ENCODE results near the gene MYLK3.
"Not testable (repeated sequence)": the region's sequence is repeated elsewhere in the genome, so short reads cannot be mapped to it uniquely, and the experiment has no call there.

Gene MYLK3

GRCh38 chr16:46689365-46690280 lies 58.5 kb downstream of the MYLK3 start, which contains the start of gene ORC6:
ORC6 (plus strand) TSS chr16:46689659; CDS start chr16:46689706, 47 bp downstream.
- DNase-seq (ENCODE audit: low read depth): peak; percentile 94

- DNase-seq (ENCODE audit: low read depth): peak; percentile 99
These were observed 59.3 kb downstream of the MYLK3 start, which contains the start of gene VPS35 for GRCh38 chr16:46688654-46689364. VPS35 (minus strand) TSS chr16:46689178; CDS start chr16:46689133, 45 bp downstream.

- no peak for DNase-seq (ENCODE audit: low read depth)
These were observed 60.0 kb downstream of the MYLK3 start for GRCh38 chr16:46688101-46688653.

GRCh38 chr16:46687486-46687885 lies 60.7 kb downstream of the MYLK3 start:
- no peak for DNase-seq (ENCODE audit: low read depth)

GRCh38 chr16:46686815-46687473 lies 61.2 kb downstream of the MYLK3 start:
- no peak for DNase-seq (ENCODE audit: low read depth)

- not testable (repeated sequence) for DNase-seq (ENCODE audit: low read depth)
These were observed 66.3 kb downstream of the MYLK3 start for GRCh38 chr16:46681867-46682266.

- DNase-seq (ENCODE audit: low read depth): not testable (repeated sequence)
These were observed 70.2 kb downstream of the MYLK3 start for GRCh38 chr16:46677943-46678342.

- DNase-seq (ENCODE audit: low read depth): peak; percentile 7
These were observed 74.7 kb downstream of the MYLK3 start for GRCh38 chr16:46673320-46674013.

- no peak for DNase-seq (ENCODE audit: low read depth)
These were observed 86.0 kb downstream of the MYLK3 start for GRCh38 chr16:46662123-46662522.

GRCh38 chr16:46658925-46659324 lies 89.2 kb downstream of the MYLK3 start:
- DNase-seq (ENCODE audit: low read depth): no peak

Data from stimulated activated CD4-positive, alpha-beta T cell treated with anti-CD3 and anti-CD28 coated beads, Interleukin-2, amount 100 ng/mL, for 4 hours (primary cell).